HepG2 (cell line): ENCODE results near the gene CAPN14. TPM values are rescaled to one million over a fixed set of nuclear protein-coding genes. Genes with fewer than 3 reads are reported as not detected.

Source experiments
- ATAC-seq: fragments of 200-7000 bp; cut with Tn5 transposase; 3 replicates; pipeline ENCODE4 v1.9.1; 2020; ENCODE audit warnings: mild to moderate bottlenecking, moderate library complexity
- BruUV-seq: library from RNA; stranded (reverse); fragments of 400-500 nt; replicated peaks from 2 replicates; lab custom pipeline; 2021; lab: Mats Ljungman, UMichigan
- CTCF ChIA-PET: fragments of 300-600 bp; formaldehyde crosslinking; extraction: SDS; loops from one replicate; lab custom pipeline; 2021; ENCODE audit warnings: low total read pairs, inconsistent platforms, low intra/inter-chr PET ratio; lab: Yijun Ruan, JAX
- POLR2A ChIA-PET: fragments of 350-600 bp; sonication (Branson Sonifier 250); formaldehyde crosslinking; loops from one replicate; lab custom pipeline; 2020; ENCODE audit warnings: antibody characterized with exemption, inconsistent platforms; lab: Yijun Ruan, JAX
- DNase-seq: peaks from one replicate; pipeline ENCODE4 v3.0.0-alpha.2; 2015; ENCODE audit warnings: low spot score
- FAIRE-seq: peaks from 3 replicates; lab custom pipeline; 2011; peaks lifted over from hg19 to GRCh38; lab: Jason Lieb, UNC
- H2AFZ ChIP-seq: one replicate; pipeline ENCODE4 v1.6.1; 2011; ENCODE audit warnings: low read length, inconsistent platforms
- H3K27ac ChIP-seq: fragments of 300-600 bp; 3 replicates; pipeline ENCODE4 v1.8.0; 2011; ENCODE audit warnings: mixed run types, mild to moderate bottlenecking, mixed read lengths, low read length, inconsistent platforms; ENCODE audit not compliant: insufficient read depth; ENCODE audit errors: extremely low read length
- H3K27me3 ChIP-seq, 2 experiments: fragments of 200-600 bp in 1 of 2; 2 replicates in 1 of 2; 3 replicates in 1 of 2; pipeline versions ENCODE4 v1.6.0 to v1.8.0; 2011; ENCODE audit warnings: low read length in 2 of 2, mild to moderate bottlenecking in 2 of 2, moderate library complexity in 2 of 2, inconsistent platforms in 1 of 2; ENCODE audit not compliant: insufficient read depth in 2 of 2, control insufficient read depth in 1 of 2
- H3K36me3 ChIP-seq, 2 experiments: fragments of 200-600 bp in 1 of 2; replicated peaks in 1 of 2; 2 replicates in 1 of 2; 3 replicates in 1 of 2; pipeline versions ENCODE4 v1.5.1 to v1.8.0; 2011; ENCODE audit warnings: low read length in 2 of 2, inconsistent platforms in 1 of 2; ENCODE audit not compliant: insufficient read depth in 2 of 2, control insufficient read depth in 1 of 2
- H3K4me1 ChIP-seq: 2 replicates; pipeline ENCODE4 v1.5.1; 2012; ENCODE audit warnings: low read length, inconsistent platforms; ENCODE audit not compliant: insufficient read depth
- H3K4me2 ChIP-seq: 2 replicates; pipeline ENCODE4 v1.6.0; 2011; ENCODE audit warnings: low read depth, low read length, inconsistent platforms
- H3K4me3 ChIP-seq, 3 experiments: fragments of 200-600 bp in 1 of 3; sonication (generic), shearing (Covaris generic) in 1 of 3; replicated peaks in 1 of 3; 2 replicates each; pipeline ENCODE4 v1.5.1; 2011 to 2016; ENCODE audit warnings: low read length in 3 of 3, inconsistent platforms in 2 of 3, low read depth in 2 of 3, mild to moderate bottlenecking in 2 of 3, control low read depth in 1 of 3, mixed read lengths in 1 of 3; ENCODE audit not compliant: insufficient read depth in 1 of 3
- H3K79me2 ChIP-seq: one replicate; pipeline ENCODE4 v1.6.1; 2011; ENCODE audit warnings: low read length, inconsistent platforms; ENCODE audit not compliant: insufficient read depth
- H3K9ac ChIP-seq: 2 replicates; pipeline ENCODE4 v1.6.0; 2011; ENCODE audit warnings: mild to moderate bottlenecking, low read depth, low read length, inconsistent platforms; ENCODE audit not compliant: insufficient read depth
- H3K9me3 ChIP-seq: 2 replicates; pipeline ENCODE4 v1.5.1; 2012; ENCODE audit warnings: mild to moderate bottlenecking, low read length
- H4K20me1 ChIP-seq: 2 replicates; pipeline ENCODE4 v1.6.0; 2011; ENCODE audit warnings: inconsistent platforms, mild to moderate bottlenecking, low read length, moderate library complexity; ENCODE audit not compliant: insufficient read depth
- CEBPB ChIP-seq: IDR thresholded peaks from 2 replicates; pipeline ENCODE4 v1.6.1; 2011; ENCODE audit warnings: low read depth, low read length, improper control_type of control experiment, borderline replicate concordance
- HIC2 ChIP-seq: sonication (generic); formaldehyde crosslinking; IDR thresholded peaks from 2 replicates; pipeline ENCODE4 v1.9.0; 2022; ENCODE audit warnings: low read depth, missing genetic modification reagents
- ZNF234 ChIP-seq: sonication (generic); formaldehyde crosslinking; conservative IDR thresholded peaks from 2 replicates; pipeline ENCODE4 v1.5.1; 2020; ENCODE audit warnings: mild to moderate bottlenecking, missing genetic modification reagents
- ZNF713 ChIP-seq: sonication (generic); formaldehyde crosslinking; IDR thresholded peaks from 2 replicates; pipeline ENCODE4 v1.4.0; 2020; ENCODE audit warnings: mild to moderate bottlenecking, missing genetic modification reagents
- WGBS: methylation state at CpG from one replicate; pipeline ENCODE4 v1.1.6; 2017; ENCODE audit warnings: low lambda C conversion rate; 5-methylcytosine and 5-hydroxymethylcytosine counted together
- in situ Hi-C: cut with HindIII; loops from 2 replicates; pipeline ENCODE4 v1.10.0; 2017; ENCODE audit warnings: low pct_unique_long_range_greater_than_20kb; ENCODE audit not compliant: extremely low pct_ligation_motif_present
- intact Hi-C: fragments of 100-400 bp; cut with micrococcal nuclease; formaldehyde crosslinking; loops from one replicate; pipeline ENCODE4 v1.10.0; 2022; ENCODE audit not compliant: unreplicated experiment
- polyA plus RNA-seq, 8 experiments: library from polyadenylated mRNA; depleted of rRNA in 3 of 8; stranded (reverse) in 7 of 8; unstranded in 1 of 8; fragments of >200 nt; fragmentation: Illumina TruSeq in 4 of 8; extraction: Trizol in 4 of 8; gene quantifications; 2 replicates each; pipeline versions ENCODE4 v1.2.1 to v1.2.3, GENCODE V29; 2011 to 2016; ENCODE audit warnings: low read depth in 4 of 8, missing spikeins in 1 of 8, mixed read lengths in 1 of 8; ENCODE audit not compliant: insufficient read depth in 1 of 8
- total RNA-seq, 5 experiments: library from RNA; depleted of rRNA; stranded (reverse); fragments of >200 nt; fragmentation: Illumina TruSeq; extraction: Trizol; gene quantifications; 2 replicates each; pipeline ENCODE4 v1.2.3, GENCODE V29; 2016; ENCODE audit warnings: low read depth in 1 of 5

CAPN14 gene
- total and polyA plus RNA-seq, 2 of the 13 experiments (the other 11 are each of a cell fraction or from before 2014, with no cell fraction given), result not detected

GRCh38 chr2:31203916-31204315 is 13.4 kb downstream of the CAPN14 start:
- CTCF ChIA-PET, result no interaction called here
- ATAC-seq (no peak), FAIRE-seq (no peak), DNase-seq (no peak)
- Histone ChIP-seq H3K27me3 (peaks cover 0 to 15% of the 10 kb centered on the region in 2 experiments; a peak in 2 of 5 replicates), H3K9me3 (no peaks in the 10 kb centered on the region), H4K20me1 (no peaks in the 10 kb centered on the region), H3K9ac (no peak overlapping the region), H3K27ac (no peak overlapping the region), H3K79me2 (no peaks in the 10 kb centered on the region), H3K4me1 (no peaks in the 10 kb centered on the region), H3K4me3 (no peak overlapping the region), H3K36me3 (no peaks in the 10 kb centered on the region), H3K4me2 (no peak overlapping the region), H2AFZ (no peak overlapping the region)
- intact Hi-C loops (no loop called here), in situ Hi-C loops (no loop called here)
- no peak for TF ChIP-seq HIC2
- TF ChIP-seq CEBPB, result 0 out of 2 replicates have a peak, but pooled peaks have one; percentile 33
- POLR2A ChIA-PET, result no interaction called here
- BruUV-seq, result no TSS peak

- Histone ChIP-seq H3K9me3 (no peaks in the 10 kb centered on the region), H3K4me3 (no peak overlapping the region), H3K9ac (no peak overlapping the region), H3K4me2 (no peak overlapping the region), H3K27ac (no peak overlapping the region), H3K36me3 (no peaks in the 10 kb centered on the region), H4K20me1 (no peaks in the 10 kb centered on the region), H3K27me3 (peaks cover 0 to 15% of the 10 kb centered on the region in 2 experiments; a peak in 2 of 5 replicates), H3K4me1 (no peaks in the 10 kb centered on the region), H2AFZ (no peak overlapping the region), H3K79me2 (no peaks in the 10 kb centered on the region)
- no peak for FAIRE-seq
- ChIA-PET CTCF (no interaction called here), POLR2A (no interaction called here)
- ATAC-seq, result no peak
- DNase-seq, result no peak
- no TSS peak for BruUV-seq
- intact Hi-C loops (no loop called here), in situ Hi-C loops (no loop called here)
- 21% methylated on average over 4 of the region's 5 CpGs for WGBS
- no peak for TF ChIP-seq ZNF713 (CRISPR knock-in tag)
- TF ChIP-seq ZNF234 (CRISPR knock-in tag), result no peak
Measured at GRCh38 chr2:31202833-31203232, 14.5 kb downstream of the CAPN14 start.
